ENCODE results near the gene ORAI3. TPM values are rescaled to one million over a fixed set of nuclear protein-coding genes. Genes with fewer than 3 reads are reported as not detected.
A peak's percentile ranks its signal among the peaks of the same experiment; 100 is the strongest.

ORAI3 gene
- total RNA-seq, 1 donor from 2014 or later = 30.2 TPM

GRCh38 chr16:30926937-30927788 is 21.7 kb upstream of the ORAI3 start:
- Histone ChIP-seq H3K27ac (no peak overlapping the region), H3K4me3 (no peak overlapping the region), H3K27me3 (ENCODE audit: low read depth) (no peaks in the 10 kb centered on the region), H3K9me3 (no peaks in the 10 kb centered on the region), H3K4me1 (peaks cover 3% of the 10 kb centered on the region), H3K36me3 (peaks cover 24% of the 10 kb centered on the region)
- DNase-seq (no peak), ATAC-seq (no peak)
- TF ChIP-seq CTCF (IDR thresholded peaks at IDR 0.05) = no peak
- intact Hi-C loops (cut with DNase I) = no loop called here

- ATAC-seq = peak in 1 of 2 donors; percentile 25
- H3K36me3 ChIP-seq = peaks cover 31% of the 10 kb centered on the region
- no peak overlapping the region for H3K27ac ChIP-seq
Observed at GRCh38 chr16:30927789-30928378, 21.0 kb upstream of the ORAI3 start.

GRCh38 chr16:30928390-30928789 is 20.5 kb upstream of the ORAI3 start:
- intact Hi-C loops (cut with DNase I) = no loop called here
- H3K36me3 ChIP-seq = peaks cover 36% of the 10 kb centered on the region
- H3K4me1 ChIP-seq = peaks cover 3% of the 10 kb centered on the region
- ATAC-seq (no peak), DNase-seq (no peak)
- no peak overlapping the region for H3K4me3 ChIP-seq
- H3K27ac ChIP-seq = no peak overlapping the region
- no peaks in the 10 kb centered on the region for H3K9me3 ChIP-seq
- H3K27me3 ChIP-seq (ENCODE audit: low read depth) = no peaks in the 10 kb centered on the region
- TF ChIP-seq CTCF (IDR thresholded peaks at IDR 0.05) = no peak

More at GRCh38 chr16:30927789-30928378, 21.0 kb upstream of the ORAI3 start:
- no peak for DNase-seq
- no peak overlapping the region for H3K4me3 ChIP-seq
- intact Hi-C loops (cut with DNase I) = no loop called here
- no peaks in the 10 kb centered on the region for H3K27me3 ChIP-seq (ENCODE audit: low read depth)
- H3K4me1 ChIP-seq = peaks cover 3% of the 10 kb centered on the region
- TF ChIP-seq CTCF (IDR thresholded peaks at IDR 0.05) = no peak
- no peaks in the 10 kb centered on the region for H3K9me3 ChIP-seq

GRCh38 chr16:30929167-30929566 is 19.7 kb upstream of the ORAI3 start:
- no peak for TF ChIP-seq CTCF (IDR thresholded peaks at IDR 0.05)
- ATAC-seq (no peak), DNase-seq (no peak)
- H3K9me3 ChIP-seq = no peaks in the 10 kb centered on the region
- peaks cover 3% of the 10 kb centered on the region for H3K4me1 ChIP-seq
- no peaks in the 10 kb centered on the region for H3K27me3 ChIP-seq (ENCODE audit: low read depth)
- peaks cover 40% of the 10 kb centered on the region for H3K36me3 ChIP-seq
- intact Hi-C loops (cut with DNase I) = no loop called here
- H3K4me3 ChIP-seq = no peak overlapping the region
- H3K27ac ChIP-seq = no peak overlapping the region

GRCh38 chr16:30930160-30930571 is 18.7 kb upstream of the ORAI3 start:
- Histone ChIP-seq H3K36me3 (peaks cover 40% of the 10 kb centered on the region), H3K9me3 (no peaks in the 10 kb centered on the region), H3K4me1 (no peaks in the 10 kb centered on the region), H3K4me3 (no peak overlapping the region), H3K27me3 (ENCODE audit: low read depth) (no peaks in the 10 kb centered on the region), H3K27ac (no peak overlapping the region)
- DNase-seq = no peak
- intact Hi-C loops (cut with DNase I) = no loop called here
- no peak for TF ChIP-seq CTCF (IDR thresholded peaks at IDR 0.05)
- ATAC-seq = no peak

Measured in lower lobe of right lung (tissue), 2 donors.